GM12878 (cell line): ENCODE data around the gene METTL16. TPM values are rescaled to one million over a fixed set of nuclear protein-coding genes. Genes with fewer than 3 reads are reported as not detected.

ENCODE experiments used
- ATAC-seq: fragments of 200-7000 bp; cut with Tn5 transposase; 3 replicates; pipeline ENCODE4 v1.9.1; 2020; ENCODE audit warnings: mild to moderate bottlenecking, moderate library complexity
- BruUV-seq: library from RNA; stranded (reverse); fragments of 400-500 nt; replicated peaks from 2 replicates; lab custom pipeline; 2021; lab: Mats Ljungman, UMichigan
- CTCF ChIA-PET: fragments of 300-600 bp; sonication (Branson Sonifier 250); formaldehyde crosslinking; extraction: SDS; loops from one replicate; lab custom pipeline; 2021; ENCODE audit warnings: inconsistent platforms; lab: Yijun Ruan, JAX
- POLR2A ChIA-PET: fragments of 350-600 bp; formaldehyde crosslinking; extraction: SDS; loops from one replicate; lab custom pipeline; 2021; ENCODE audit warnings: inconsistent platforms; lab: Charles Lee
- RAD21 ChIA-PET: fragments of 300-600 bp; sonication (Branson Sonifier 250); formaldehyde crosslinking; loops from one replicate; lab custom pipeline; 2023; ENCODE audit warnings: antibody characterized with exemption; ENCODE audit not compliant: unreplicated experiment; lab: Charles Lee
- SMC1A ChIA-PET: fragments of 300-600 bp; sonication (Branson Sonifier 250); formaldehyde crosslinking; loops from one replicate; lab custom pipeline; 2023; ENCODE audit not compliant: unreplicated experiment, uncharacterized antibody; lab: Charles Lee
- DNase-seq: peaks from one replicate; pipeline ENCODE4 v3.0.0-alpha.2; 2011; ENCODE audit warnings: low read depth, low spot score
- FAIRE-seq: peaks from 3 replicates; lab custom pipeline; 2011; peaks lifted over from hg19 to GRCh38; lab: Jason Lieb, UNC
- H2AFZ ChIP-seq: 2 replicates; pipeline ENCODE4 v1.6.0; 2011; ENCODE audit warnings: low read depth, low read length, control low read depth; ENCODE audit not compliant: control insufficient read depth
- H3K27ac ChIP-seq: 2 replicates; pipeline ENCODE4 v1.5.1; 2011; ENCODE audit warnings: control low read depth; ENCODE audit not compliant: control insufficient read depth, insufficient read depth
- H3K27me3 ChIP-seq, 2 experiments: replicated peaks in 1 of 2; 2 replicates each; pipeline versions ENCODE4 v1.6.0 to v1.6.1; 2011; ENCODE audit warnings: low read length in 1 of 2; ENCODE audit not compliant: control insufficient read depth in 2 of 2, insufficient read depth in 2 of 2
- H3K36me3 ChIP-seq, 2 experiments: 2 replicates each; pipeline ENCODE4 v1.5.1; 2011; ENCODE audit warnings: low read length in 1 of 2; ENCODE audit not compliant: control insufficient read depth in 2 of 2, insufficient read depth in 2 of 2
- H3K4me1 ChIP-seq: 2 replicates; pipeline ENCODE4 v1.6.1; 2011; ENCODE audit warnings: mild to moderate bottlenecking, low read length, moderate library complexity, mixed read lengths; ENCODE audit not compliant: control insufficient read depth, insufficient read depth
- H3K4me2 ChIP-seq: 2 replicates; pipeline ENCODE4 v1.6.0; 2011; ENCODE audit warnings: control low read depth; ENCODE audit not compliant: control insufficient read depth, insufficient read depth
- H3K4me3 ChIP-seq: fragments of 200-600 bp; sonication (generic); 2 replicates; pipeline ENCODE4 v1.5.1; 2016
- H3K79me2 ChIP-seq: 2 replicates; pipeline ENCODE4 v1.6.0; 2011; ENCODE audit warnings: low read length; ENCODE audit not compliant: control insufficient read depth, insufficient read depth
- H3K9ac ChIP-seq: 2 replicates; pipeline ENCODE4 v1.8.0; 2011; ENCODE audit warnings: low read length, control low read depth, mixed read lengths; ENCODE audit not compliant: control insufficient read depth, insufficient read depth
- H3K9me3 ChIP-seq: replicated peaks from 3 replicates; pipeline ENCODE4 v1.5.1; 2011; ENCODE audit warnings: mild to moderate bottlenecking, low read length; ENCODE audit not compliant: control insufficient read depth, insufficient read depth
- H4K20me1 ChIP-seq: 2 replicates; pipeline ENCODE4 v1.6.0; 2011; ENCODE audit not compliant: control insufficient read depth, insufficient read depth
- RBBP5 ChIP-seq: fragments of 200-600 bp; sonication (generic); conservative IDR thresholded peaks from 2 replicates; pipeline ENCODE4 v1.6.1; 2016
- REST ChIP-seq: IDR thresholded peaks from 2 replicates; pipeline ENCODE4 v1.6.1; 2012; ENCODE audit warnings: mild to moderate bottlenecking, low read depth, low read length
- SMC3 ChIP-seq: IDR thresholded peaks from 2 replicates; pipeline ENCODE4 v1.6.1; 2011; ENCODE audit warnings: low read length, improper control_type of control experiment, borderline replicate concordance
- WGBS: methylation state at CpG from one replicate; pipeline ENCODE4 v1.1.6; 2016; ENCODE audit warnings: low lambda C conversion rate; ENCODE audit not compliant: insufficient replicate concordance, insufficient coverage; ENCODE audit errors: missing lambda C conversion rate; 5-methylcytosine and 5-hydroxymethylcytosine counted together
- in situ Hi-C: fragments of 300-500 bp; cut with MboI; formaldehyde crosslinking; loops from 9 replicates; pipeline ENCODE4 v1.14.3; 2018; ENCODE audit warnings: mixed read lengths
- intact Hi-C: fragments of 100-400 bp; cut with micrococcal nuclease; formaldehyde crosslinking; loops from one replicate; pipeline ENCODE4 v1.14.2; 2022; ENCODE audit not compliant: unreplicated experiment
- polyA plus RNA-seq, 11 experiments: library from polyadenylated mRNA; depleted of rRNA in 4 of 11; unstranded in 6 of 11; stranded (reverse) in 5 of 11; fragments of >200 nt; fragmentation: Nextera tagmentation in 4 of 11; fragmentation: Illumina TruSeq in 1 of 11; extraction: Ambion mirVana in 4 of 11; extraction: Trizol in 1 of 11; gene quantifications; 1 replicate in 1 of 11; 2 replicates in 10 of 11; pipeline versions ENCODE4 v1.2.1 to v1.2.3, GENCODE V29; 2011 to 2016; ENCODE audit warnings: inconsistent platforms in 2 of 11, missing spikeins in 2 of 11, low read depth in 1 of 11
- total RNA-seq, 4 experiments: library from RNA; depleted of rRNA in 3 of 4; stranded (reverse); fragments of >200 nt in 3 of 4; fragmentation: Illumina TruSeq in 1 of 4; extraction: Trizol in 1 of 4; gene quantifications; 2 replicates each; pipeline versions ENCODE4 v1.2.1 to v1.2.3, GENCODE V29; 2013 to 2021

The METTL16 gene
- total and polyA plus RNA-seq, 10 of the 15 experiments (the other 5 are each of a cell fraction or from before 2014, with no cell fraction given), result 15.6 to 34.3 (median 23.7) TPM

DNA sequence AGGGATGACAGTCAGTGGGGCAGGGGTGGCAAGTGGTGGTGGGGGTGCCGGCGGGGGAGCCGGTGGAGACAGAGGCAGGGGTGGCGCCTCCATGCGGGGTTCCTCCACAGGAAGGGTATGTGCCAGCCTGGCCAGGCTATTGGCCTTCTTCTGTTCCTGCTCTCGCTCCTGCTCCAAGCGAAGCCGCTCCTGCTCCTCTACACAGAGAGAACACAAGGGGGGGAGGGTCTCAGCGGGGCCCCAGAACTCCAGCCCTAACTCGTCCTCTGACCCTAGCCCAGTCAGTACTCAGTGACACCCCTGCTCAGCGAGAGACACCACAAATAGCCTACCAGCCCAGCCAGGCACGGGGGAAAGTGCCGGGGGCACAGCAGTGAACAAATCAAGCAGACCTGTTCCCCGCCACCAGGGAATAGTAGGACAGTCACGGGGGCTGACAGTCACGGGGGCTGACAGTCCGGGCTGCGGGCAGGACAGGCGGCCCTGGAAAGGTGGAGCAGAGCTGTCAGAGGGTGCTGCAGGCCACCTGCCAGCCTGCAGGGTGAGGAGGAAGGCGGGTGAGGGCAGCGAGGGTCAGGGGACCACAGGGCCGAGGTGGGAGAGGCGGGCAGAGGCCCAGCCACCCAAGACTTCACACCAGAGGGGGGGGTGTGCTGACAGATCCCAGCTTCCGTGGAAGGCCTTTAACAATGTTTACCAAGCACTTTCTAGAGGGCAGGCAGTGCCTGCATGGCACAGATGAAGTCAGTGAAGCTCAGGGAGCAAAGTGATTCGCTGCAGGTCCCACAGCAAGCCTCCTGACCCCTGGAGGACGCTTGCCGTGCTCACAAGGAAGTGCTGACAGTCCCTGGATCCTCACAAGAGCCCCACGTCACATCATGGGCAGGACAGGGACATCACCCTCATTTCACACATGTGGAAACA lies 116.2 kb downstream of the METTL16 start (continued):
- TF ChIP-seq REST, result no peak
- TF ChIP-seq, all 136 proteins: peak for 0

DNA sequence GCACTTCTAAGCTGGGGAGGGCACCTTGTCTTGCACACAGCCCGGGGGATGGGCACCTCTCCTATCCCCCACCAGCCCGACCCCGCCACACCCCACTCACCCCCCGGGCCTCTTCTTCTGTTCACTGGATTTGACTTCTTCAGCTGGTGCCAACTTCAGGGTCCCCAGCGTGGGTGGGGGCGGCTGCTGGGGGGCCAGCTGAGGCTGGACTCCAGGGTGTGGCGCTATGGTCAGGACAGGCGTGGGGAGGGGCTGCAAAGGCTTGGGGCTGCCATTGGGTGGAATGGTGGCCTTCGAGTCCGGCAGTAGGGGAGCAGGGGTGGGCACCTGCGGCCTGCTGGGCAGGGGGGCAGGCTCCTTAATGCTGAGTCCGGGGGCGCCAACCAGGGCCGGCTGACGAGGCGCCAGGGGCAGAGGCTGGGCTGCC lies 116.9 kb downstream of the METTL16 start:
- BruUV-seq, result no TSS peak
- ATAC-seq (no peak), DNase-seq (no peak)
- ChIA-PET SMC1A (no interaction called here), RAD21 (no interaction called here)
- Histone ChIP-seq H3K4me2 (no peak overlapping the region), H3K36me3 (peaks cover 0 to 4% of the 10 kb centered on the region in 2 experiments; a peak in 1 of 4 replicates), H3K4me3 (no peak overlapping the region), H3K9ac (no peak overlapping the region), H2AFZ (no peak overlapping the region)
- TF ChIP-seq RBBP5 (no peak), SMC3 (no peak)
- TF ChIP-seq, all 136 proteins: peak for 0
- Histone ChIP-seq H3K9me3 (no peaks in the 10 kb centered on the region), H3K27me3 (no peaks in the 10 kb centered on the region), H3K4me1 (peaks cover 32% of the 10 kb centered on the region), H4K20me1 (no peaks in the 10 kb centered on the region), H3K27ac (no peak overlapping the region), H3K79me2 (peaks cover 16% of the 10 kb centered on the region)
- ChIA-PET CTCF (interaction anchor here (4.7 kb wide), 1 partner anchor 12 kb away, joined by 73 read pairs; no protein-coding TSS in a partner anchor), POLR2A (no interaction called here)
- no peak for FAIRE-seq
- intact Hi-C loops, result no loop called here
- in situ Hi-C loops, result no loop called here
- WGBS, result 93% methylated on average over 9 of the region's 16 CpGs
